Measurements from ENCODE around the gene TMEM179. TPM values are rescaled to one million over a fixed set of nuclear protein-coding genes. Genes with fewer than 3 reads are reported as not detected.
A peak's percentile ranks its signal among the peaks of the same experiment; 100 is the strongest.

TMEM179 gene
- total and polyA plus RNA-seq, 10 of the 15 experiments (the other 5 are each of a cell fraction or from before 2014, with no cell fraction given), result not detected

GRCh38 chr14:104650057-104650980, 45.7 kb upstream of the TMEM179 start:
- Histone ChIP-seq H4K20me1 (ENCODE audit: control insufficient read depth, insufficient read depth) (no peaks in the 10 kb centered on the region), H3K4me2 (ENCODE audit: control insufficient read depth, insufficient read depth) (peak overlapping the region; percentile 51), H3K9ac (ENCODE audit: control insufficient read depth, insufficient read depth, low read length) (no peak overlapping the region), H3K36me3 (ENCODE audit: control insufficient read depth in 2 of 2, insufficient read depth in 2 of 2, low read length in 1 of 2) (no peaks in the 10 kb centered on the region), H2AFZ (ENCODE audit: control insufficient read depth, low read depth, low read length) (peak overlapping the region; percentile 63), H3K4me3 (0 out of 2 replicates have a peak overlapping the region, but pooled peaks have one; percentile 29), H3K27me3 (replicated peaks in 1 of 2; ENCODE audit: control insufficient read depth in 2 of 2, insufficient read depth in 2 of 2, low read length in 1 of 2) (no peaks in the 10 kb centered on the region), H3K27ac (ENCODE audit: control insufficient read depth, insufficient read depth) (no peak overlapping the region), H3K4me1 (ENCODE audit: control insufficient read depth, insufficient read depth, low read length) (no peaks in the 10 kb centered on the region), H3K79me2 (ENCODE audit: control insufficient read depth, insufficient read depth, low read length) (no peaks in the 10 kb centered on the region), H3K9me3 (replicated peaks; ENCODE audit: control insufficient read depth, insufficient read depth, low read length) (peaks cover 3% of the 10 kb centered on the region; the same call in 2 of the 3 replicates)
- DNase-seq (ENCODE audit: low read depth, low spot score) (no peak), FAIRE-seq (no peak), ATAC-seq (peak; percentile 98)
- CTCF ChIA-PET, result interaction anchor here (1.8 to 2.5 kb wide), 2 partner anchors 31 to 59 kb away, joined by 5 to 11 read pairs; no protein-coding TSS in a partner anchor
- RAD21 ChIA-PET (ENCODE audit: unreplicated experiment), result interaction anchor here (0.9 to 1.5 kb wide), 2 partner anchors 30 to 59 kb away, joined by 5 to 7 read pairs; no protein-coding TSS in a partner anchor
- WGBS (ENCODE audit: insufficient coverage, insufficient replicate concordance, low lambda C conversion rate, missing lambda C conversion rate), result 11% methylated on average over 33 of the region's 56 CpGs
- SMC1A ChIA-PET (ENCODE audit: uncharacterized antibody, unreplicated experiment), result interaction anchor here (2.2 kb wide), 1 partner anchor 31 kb away, joined by 7 read pairs; no protein-coding TSS in a partner anchor
- no TSS peak for BruUV-seq (replicated peaks)
- POLR2A ChIA-PET, result no interaction called here
- in situ Hi-C loops (cut with MboI) (no loop called here), intact Hi-C loops (cut with micrococcal nuclease; ENCODE audit: unreplicated experiment) (loop anchor here (1.0 kb wide), 1 partner anchor 58 kb away; no protein-coding TSS in a partner anchor)
- no peak for TF ChIP-seq RFX5 (IDR thresholded peaks at IDR 0.05; ENCODE audit: low read depth, low read length)
- no peak for TF ChIP-seq SUPT20H (IDR thresholded peaks at IDR 0.05; ENCODE audit: borderline replicate concordance, control insufficient read depth, low read depth, low read length)
- TF ChIP-seq IKZF2 (IDR thresholded peaks at IDR 0.05), result peak; percentile 29 to 37; a peak in 2 of 4 replicates
- no peak for TF ChIP-seq CUX1 (IDR thresholded peaks at IDR 0.05; ENCODE audit: insufficient replicate concordance, low read depth, low read length)
- TF ChIP-seq CEBPB (IDR thresholded peaks at IDR 0.05; ENCODE audit: borderline replicate concordance in 1 of 2, low read depth in 2 of 2, low read length in 2 of 2), result no peak
- no peak for TF ChIP-seq ZBTB11 (CRISPR knock-in tag; IDR thresholded peaks at IDR 0.05)
- 0 out of 2 replicates have a peak, but pooled peaks have one; percentile 60 for TF ChIP-seq GATAD2B (conservative IDR thresholded peaks at IDR 0.05; ENCODE audit: low read depth)
- TF ChIP-seq RUNX3 (IDR thresholded peaks at IDR 0.05; ENCODE audit: low read length), result peak; percentile 33; the same call in 1 of the 2 replicates
- TF ChIP-seq SKIL (IDR thresholded peaks at IDR 0.05; ENCODE audit: low read depth, poor library complexity, severe bottlenecking), result no peak
